Endodermal cell (in vitro differentiated cells): ENCODE data around the gene POLR3F. TPM values are rescaled to one million over a fixed set of nuclear protein-coding genes. Genes with fewer than 3 reads are reported as not detected.
"Not testable (repeated sequence)": the region's sequence is repeated elsewhere in the genome, so short reads cannot be mapped to it uniquely, and the experiment has no call there.

ENCODE experiments used
- DNase-seq: peaks from one replicate; pipeline ENCODE4 v3.0.0-alpha.2; 2017
- H3K27ac ChIP-seq: 2 replicates; pipeline ENCODE4 v1.5.1; 2013; ENCODE audit warnings: mild to moderate bottlenecking, low read depth, low read length, moderate library complexity
- H3K27me3 ChIP-seq: 2 replicates; pipeline ENCODE4 v1.6.1; 2013; ENCODE audit warnings: mild to moderate bottlenecking, low read length, moderate library complexity; ENCODE audit not compliant: insufficient read depth, control insufficient read depth, poor library complexity, severe bottlenecking
- H3K36me3 ChIP-seq: 2 replicates; pipeline ENCODE4 v1.7.0; 2013; ENCODE audit warnings: mild to moderate bottlenecking, low read length, moderate library complexity; ENCODE audit not compliant: control insufficient read depth, insufficient read depth
- H3K4me1 ChIP-seq: one replicate; pipeline ENCODE4 v1.7.0; 2013; ENCODE audit warnings: low read length; ENCODE audit not compliant: control insufficient read depth, insufficient read depth
- H3K4me3 ChIP-seq: 2 replicates; pipeline ENCODE4 v1.5.1; 2013; ENCODE audit warnings: mild to moderate bottlenecking, low read length, moderate library complexity
- H3K9ac ChIP-seq: 2 replicates; pipeline ENCODE4 v1.6.1; 2013; ENCODE audit warnings: mild to moderate bottlenecking, low read length, moderate library complexity; ENCODE audit not compliant: poor library complexity, severe bottlenecking; ENCODE audit errors: extremely low read depth
- H3K9me3 ChIP-seq: 2 replicates; pipeline ENCODE4 v1.6.1; 2013; ENCODE audit warnings: mild to moderate bottlenecking, low read length, moderate library complexity; ENCODE audit not compliant: control insufficient read depth
- H3K27ac Mint-ChIP-seq: 2 replicates; pipeline ENCODE4 v1.8.0; 2020; ENCODE audit warnings: mixed read lengths
- H3K27me3 Mint-ChIP-seq: 2 replicates; pipeline ENCODE4 v1.8.0; 2021; ENCODE audit warnings: mild to moderate bottlenecking, mixed read lengths; ENCODE audit not compliant: insufficient read depth
- H3K36me3 Mint-ChIP-seq: 2 replicates; pipeline ENCODE4 v1.8.0; 2020; ENCODE audit warnings: low read depth, mixed read lengths
- H3K4me1 Mint-ChIP-seq: 2 replicates; pipeline ENCODE4 v1.8.0; 2020; ENCODE audit warnings: mixed read lengths
- H3K4me3 Mint-ChIP-seq: 2 replicates; pipeline ENCODE4 v1.8.0; 2020; ENCODE audit warnings: mild to moderate bottlenecking, moderate library complexity, mixed read lengths
- H3K9me3 Mint-ChIP-seq: 2 replicates; pipeline ENCODE4 v1.8.0; 2020; ENCODE audit warnings: mild to moderate bottlenecking, mixed read lengths
- WGBS, 2 experiments: methylation state at CpG; one replicate each; pipeline versions ENCODE4 v1.1.5 to v1.1.7; 2013; ENCODE audit warnings: missing lambda C conversion rate in 2 of 2, mixed read lengths in 1 of 2; ENCODE audit not compliant: insufficient coverage in 1 of 2, insufficient read length in 1 of 2; 5-methylcytosine and 5-hydroxymethylcytosine counted together
- total RNA-seq, 2 donors: library from RNA; stranded (reverse); fragmentation: NEBNext Ultra II Directional in 1 of 2; extraction: Animal tissue kit (Norgen Biotek cat#: 25700) in 1 of 2; gene quantifications; 2 replicates in 1 of 2; 3 replicates in 1 of 2; pipeline ENCODE4 v1.2.1, GENCODE V29; 2021
- TF ChIP-seq, protein P1 (sequence below): fragments of 200-600 bp; sonication (generic); conservative IDR thresholded peaks from 2 replicates; pipeline ENCODE4 v1.5.0; 2021; ENCODE audit warnings: antibody characterized with exemption, mild to moderate bottlenecking

The POLR3F gene
- total RNA-seq, 2 donors from 2014 or later, result 14.1 to 17.0 TPM

DNA sequence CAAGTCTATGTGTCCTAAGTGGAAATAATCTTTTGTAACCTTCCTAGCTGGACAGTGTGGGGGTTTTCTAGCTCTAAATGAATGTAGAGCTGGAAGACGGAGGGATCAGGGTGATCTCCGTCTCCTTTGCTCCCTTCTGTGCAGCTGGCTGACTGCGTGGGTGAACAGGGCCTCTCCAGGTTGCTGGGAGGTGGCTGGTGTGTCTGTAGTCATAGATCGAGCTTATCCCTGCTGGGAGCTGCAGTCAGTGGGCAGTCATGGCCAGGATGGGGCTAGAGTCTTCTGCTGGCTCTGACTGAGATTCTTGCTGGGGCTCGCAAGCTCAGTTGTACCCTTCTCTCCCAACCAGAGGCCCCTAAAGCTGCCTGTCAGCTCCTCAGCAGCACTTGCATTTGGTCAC lies 46.9 kb downstream of the POLR3F start:
- H3K27me3 Mint-ChIP-seq, result no peaks in the 10 kb centered on the region
- H3K36me3 Mint-ChIP-seq, result peaks cover 57% of the 10 kb centered on the region
- WGBS, 2 experiments, result 80 to 97% methylated on average over 1 to 5 of the region's 5 CpGs
- H3K9me3 ChIP-seq, result no peaks in the 10 kb centered on the region
- no peak overlapping the region for H3K4me3 Mint-ChIP-seq
- H3K9me3 Mint-ChIP-seq, result no peaks in the 10 kb centered on the region
- no peak overlapping the region for H3K27ac Mint-ChIP-seq
- H3K4me1 ChIP-seq, result no peaks in the 10 kb centered on the region
- DNase-seq, result no peak
- no peak overlapping the region for H3K27ac ChIP-seq
- TF ChIP-seq, protein P1, sequence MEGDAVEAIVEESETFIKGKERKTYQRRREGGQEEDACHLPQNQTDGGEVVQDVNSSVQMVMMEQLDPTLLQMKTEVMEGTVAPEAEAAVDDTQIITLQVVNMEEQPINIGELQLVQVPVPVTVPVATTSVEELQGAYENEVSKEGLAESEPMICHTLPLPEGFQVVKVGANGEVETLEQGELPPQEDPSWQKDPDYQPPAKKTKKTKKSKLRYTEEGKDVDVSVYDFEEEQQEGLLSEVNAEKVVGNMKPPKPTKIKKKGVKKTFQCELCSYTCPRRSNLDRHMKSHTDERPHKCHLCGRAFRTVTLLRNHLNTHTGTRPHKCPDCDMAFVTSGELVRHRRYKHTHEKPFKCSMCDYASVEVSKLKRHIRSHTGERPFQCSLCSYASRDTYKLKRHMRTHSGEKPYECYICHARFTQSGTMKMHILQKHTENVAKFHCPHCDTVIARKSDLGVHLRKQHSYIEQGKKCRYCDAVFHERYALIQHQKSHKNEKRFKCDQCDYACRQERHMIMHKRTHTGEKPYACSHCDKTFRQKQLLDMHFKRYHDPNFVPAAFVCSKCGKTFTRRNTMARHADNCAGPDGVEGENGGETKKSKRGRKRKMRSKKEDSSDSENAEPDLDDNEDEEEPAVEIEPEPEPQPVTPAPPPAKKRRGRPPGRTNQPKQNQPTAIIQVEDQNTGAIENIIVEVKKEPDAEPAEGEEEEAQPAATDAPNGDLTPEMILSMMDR, result no peak
- no peak overlapping the region for H3K9ac ChIP-seq
- H3K4me1 Mint-ChIP-seq, result peaks cover 2% of the 10 kb centered on the region
- no peaks in the 10 kb centered on the region for H3K27me3 ChIP-seq
- peaks cover 69% of the 10 kb centered on the region for H3K36me3 ChIP-seq
- no peak overlapping the region for H3K4me3 ChIP-seq

DNA sequence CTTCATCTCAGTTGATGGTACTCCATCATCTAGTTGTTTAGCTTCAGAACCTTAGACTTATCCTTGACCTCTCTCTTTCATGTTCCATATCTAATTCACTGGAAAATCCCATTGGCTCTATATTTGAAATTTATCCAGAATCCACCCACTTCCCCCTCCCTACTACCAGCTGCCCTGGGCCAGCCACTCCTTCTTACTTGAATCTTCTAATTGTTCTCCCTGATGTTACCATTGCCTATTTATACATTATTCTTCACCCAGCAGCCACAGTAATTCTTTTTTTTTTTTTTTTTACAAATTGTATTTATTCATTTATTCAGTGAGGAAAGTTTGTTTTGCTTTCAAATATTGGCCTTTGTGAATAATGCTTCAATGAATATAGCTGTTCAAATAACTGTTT lies 48.8 kb downstream of the POLR3F start:
- Mint-ChIP-seq H3K9me3 (no peaks in the 10 kb centered on the region), H3K27ac (no peak overlapping the region), H3K4me1 (no peaks in the 10 kb centered on the region), H3K36me3 (peaks cover 43% of the 10 kb centered on the region), H3K4me3 (no peak overlapping the region), H3K27me3 (no peaks in the 10 kb centered on the region)
- no peaks in the 10 kb centered on the region for H3K9me3 ChIP-seq
- H3K4me3 ChIP-seq, result no peak overlapping the region
- no peak overlapping the region for H3K9ac ChIP-seq
- TF ChIP-seq, protein P1, result no peak
- H3K27ac ChIP-seq, result no peak overlapping the region
- peaks cover 56% of the 10 kb centered on the region for H3K36me3 ChIP-seq
- H3K4me1 ChIP-seq, result no peaks in the 10 kb centered on the region
- DNase-seq, result no peak
- no peaks in the 10 kb centered on the region for H3K27me3 ChIP-seq

DNA sequence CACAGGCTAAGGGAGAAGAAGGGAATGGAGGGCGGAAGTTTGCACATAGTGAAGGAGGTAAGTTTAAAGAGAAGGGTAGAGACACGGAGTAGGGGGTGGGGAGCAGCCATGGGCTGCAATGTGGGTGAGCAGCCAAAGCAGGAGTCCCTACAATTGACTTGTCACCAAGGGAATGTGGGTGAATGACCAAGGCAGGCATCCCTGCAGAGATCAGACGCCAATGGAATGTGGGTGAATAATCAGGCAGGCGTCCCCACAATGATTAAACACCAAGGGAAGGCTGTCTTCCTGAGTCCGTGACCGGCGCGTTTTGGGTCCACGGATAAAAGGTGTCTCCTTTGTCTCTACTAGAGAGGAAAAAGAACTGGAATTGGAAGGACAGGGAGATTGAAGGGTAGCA lies 54.9 kb downstream of the POLR3F start:
- not testable (repeated sequence) for H3K4me3 Mint-ChIP-seq, H3K9me3 Mint-ChIP-seq

DNA sequence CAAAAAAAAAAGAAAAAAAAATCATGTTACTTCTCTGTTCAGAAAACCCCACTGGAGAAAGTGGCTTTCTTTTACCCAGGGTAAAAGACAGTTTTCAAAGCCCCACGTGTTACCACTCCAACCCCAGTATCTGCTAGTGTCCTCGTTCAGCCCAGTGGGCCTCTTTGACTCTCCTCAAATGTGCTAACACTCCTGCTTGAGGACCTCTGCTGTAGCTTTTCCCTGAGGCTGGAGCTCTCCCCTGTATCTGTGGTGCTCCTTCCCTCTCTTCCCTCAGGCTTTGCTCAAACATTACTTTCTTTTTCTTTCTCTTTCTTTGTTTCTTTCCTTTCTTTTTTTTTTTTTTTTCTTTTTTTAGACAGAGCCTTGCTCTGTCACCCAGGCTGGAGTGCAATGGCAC lies 55.9 kb downstream of the POLR3F start:
- WGBS, 2 experiments, result 84 to 93% methylated on average over 2 of the region's 2 CpGs
- no peaks in the 10 kb centered on the region for H3K9me3 ChIP-seq
- H3K36me3 ChIP-seq, result peaks cover 51% of the 10 kb centered on the region
- Mint-ChIP-seq H3K4me3 (no peak overlapping the region), H3K27me3 (no peaks in the 10 kb centered on the region), H3K27ac (no peak overlapping the region), H3K36me3 (peaks cover 35% of the 10 kb centered on the region), H3K4me1 (no peaks in the 10 kb centered on the region), H3K9me3 (no peaks in the 10 kb centered on the region)
- no peak overlapping the region for H3K4me3 ChIP-seq
- no peak for DNase-seq
- no peak overlapping the region for H3K27ac ChIP-seq
- TF ChIP-seq, protein P1, result no peak
- H3K27me3 ChIP-seq, result no peaks in the 10 kb centered on the region
- no peaks in the 10 kb centered on the region for H3K4me1 ChIP-seq
- H3K9ac ChIP-seq, result no peak overlapping the region

More for the DNA sequence above, 54.9 kb downstream of the POLR3F start:
- H3K36me3 Mint-ChIP-seq, result peaks cover 25% of the 10 kb centered on the region
- peaks cover 43% of the 10 kb centered on the region for H3K36me3 ChIP-seq
- H3K27me3 ChIP-seq, H3K9me3 ChIP-seq, H3K27ac ChIP-seq, H3K4me1 ChIP-seq, H3K4me1 Mint-ChIP-seq, H3K9ac ChIP-seq, DNase-seq, H3K27ac Mint-ChIP-seq, H3K27me3 Mint-ChIP-seq, H3K4me3 ChIP-seq: not testable (repeated sequence)
- WGBS, 2 experiments, result 89 to 93% methylated on average over 6 to 9 of the region's 9 CpGs
